Caco-2 (cell line): ENCODE data around the gene KIRREL2. TPM values are rescaled to one million over a fixed set of nuclear protein-coding genes. Genes with fewer than 3 reads are reported as not detected.
A peak's percentile ranks its signal among the peaks of the same experiment; 100 is the strongest.

Source experiments
- BruUV-seq: library from RNA; stranded (reverse); fragments of 400-500 nt; replicated peaks from 2 replicates; lab custom pipeline; 2021; lab: Mats Ljungman, UMichigan
- CTCF ChIA-PET: fragments of 300-600 bp; sonication (Branson Sonifier 250); formaldehyde crosslinking; loops from one replicate; lab custom pipeline; 2022; ENCODE audit warnings: antibody characterized with exemption; lab: Charles Lee
- POLR2A ChIA-PET: fragments of 300-600 bp; sonication (Branson Sonifier 250); formaldehyde crosslinking; loops from one replicate; lab custom pipeline; 2022; ENCODE audit warnings: antibody characterized with exemption; lab: Charles Lee
- DNase-seq, 2 experiments: peaks; one replicate each; pipeline versions ENCODE4 v3.0.0 to v3.0.0-alpha.2; 2020 to 2022
- H3K27me3 ChIP-seq: replicated peaks from 2 replicates; pipeline ENCODE4 v1.6.0; 2011; ENCODE audit warnings: low read length; ENCODE audit not compliant: control insufficient read depth, insufficient read depth
- H3K36me3 ChIP-seq: 2 replicates; pipeline ENCODE4 v1.5.1; 2011; ENCODE audit warnings: low read length; ENCODE audit not compliant: control insufficient read depth, insufficient read depth
- H3K4me1 ChIP-seq: fragments of 250-450 bp; sonication (Bioruptor Pico); 2 replicates; pipeline ENCODE4 v1.5.1; 2020; ENCODE audit warnings: mild to moderate bottlenecking
- H3K4me3 ChIP-seq: 2 replicates; pipeline ENCODE4 v1.5.1; 2011; ENCODE audit warnings: low read depth, mild to moderate bottlenecking, control low read depth, low read length
- H3K9me3 ChIP-seq: fragments of 250-450 bp; sonication (Bioruptor Pico); 2 replicates; pipeline ENCODE4 v1.5.1; 2020; ENCODE audit warnings: mild to moderate bottlenecking, moderate library complexity
- H3K27ac Mint-ChIP-seq: one replicate; pipeline ENCODE4 v1.8.0; 2022; ENCODE audit warnings: mixed read lengths; ENCODE audit not compliant: unreplicated experiment
- H3K27me3 Mint-ChIP-seq: one replicate; pipeline ENCODE4 v1.8.0; 2022; ENCODE audit warnings: mixed read lengths; ENCODE audit not compliant: insufficient read depth, unreplicated experiment
- H3K36me3 Mint-ChIP-seq: one replicate; pipeline ENCODE4 v1.8.0; 2022; ENCODE audit warnings: mild to moderate bottlenecking, mixed read lengths; ENCODE audit not compliant: insufficient read depth, unreplicated experiment
- H3K4me1 Mint-ChIP-seq: one replicate; pipeline ENCODE4 v1.8.0; 2022; ENCODE audit warnings: low read depth, mixed read lengths; ENCODE audit not compliant: unreplicated experiment
- H3K4me3 Mint-ChIP-seq: one replicate; pipeline ENCODE4 v1.8.0; 2022; ENCODE audit warnings: mild to moderate bottlenecking, moderate library complexity, mixed read lengths; ENCODE audit not compliant: unreplicated experiment
- H3K9me3 Mint-ChIP-seq: one replicate; pipeline ENCODE4 v1.8.0; 2022; ENCODE audit warnings: mixed read lengths; ENCODE audit not compliant: unreplicated experiment
- CTCF ChIP-seq, 2 experiments: fragments of 200-600 bp in 1 of 2; IDR thresholded peaks; 1 replicate in 1 of 2; 2 replicates in 1 of 2; pipeline versions ENCODE4 v1.5.1 to v1.8.0; 2011 to 2022; ENCODE audit warnings: antibody characterized with exemption in 1 of 2, control low read depth in 1 of 2, inconsistent platforms in 1 of 2, low read depth in 1 of 2, low read length in 1 of 2, mild to moderate bottlenecking in 1 of 2, moderate library complexity in 1 of 2; ENCODE audit not compliant: insufficient read depth in 1 of 2, severe bottlenecking in 1 of 2, unreplicated experiment in 1 of 2
- intact Hi-C: fragments of 100-400 bp; cut with micrococcal nuclease; formaldehyde crosslinking; loops from one replicate; pipeline ENCODE4 v1.10.0; 2022; ENCODE audit not compliant: unreplicated experiment
- total RNA-seq: library from RNA; stranded (reverse); gene quantifications from 2 replicates; pipeline ENCODE4 v1.2.3, GENCODE V29; 2022

The KIRREL2 gene
- total RNA-seq, 1 experiment from 2014 or later = 0.14 TPM

- ChIA-PET CTCF (no interaction called here), POLR2A (no interaction called here)
- Histone ChIP-seq H3K27me3 (no peaks in the 10 kb centered on the region), H3K4me1 (0 out of 2 replicates have a peak, but pooled peaks cover 7% of the 10 kb centered on the region), H3K9me3 (no peaks in the 10 kb centered on the region), H3K36me3 (no peaks in the 10 kb centered on the region), H3K4me3 (no peak overlapping the region)
- peaks cover 5% of the 10 kb centered on the region for H3K27me3 Mint-ChIP-seq
- no peaks in the 10 kb centered on the region for H3K9me3 Mint-ChIP-seq
- peaks cover 6% of the 10 kb centered on the region for H3K36me3 Mint-ChIP-seq
- H3K4me1 Mint-ChIP-seq = peaks cover 7% of the 10 kb centered on the region
- DNase-seq = no peak
- BruUV-seq = no TSS peak
- no peak overlapping the region for H3K27ac Mint-ChIP-seq
- intact Hi-C loops = no loop called here
- peak overlapping the region; percentile 12 for H3K4me3 Mint-ChIP-seq
- no peak for TF ChIP-seq CTCF (IDR thresholded peaks at IDR 0.05; ENCODE audit: insufficient read depth in 1 of 2, low read depth in 1 of 2, low read length in 1 of 2, severe bottlenecking in 1 of 2, unreplicated experiment in 1 of 2)
Measured at GRCh38 chr19:35905178-35905727, 48.5 kb downstream of the KIRREL2 start.

GRCh38 chr19:35907377-35907745 is 50.6 kb downstream of the KIRREL2 start:
- Histone ChIP-seq H3K9me3 (no peaks in the 10 kb centered on the region), H3K36me3 (no peaks in the 10 kb centered on the region), H3K4me3 (no peak overlapping the region), H3K4me1 (0 out of 2 replicates have a peak, but pooled peaks cover 7% of the 10 kb centered on the region), H3K27me3 (0 out of 2 replicates have a peak, but pooled peaks cover 1% of the 10 kb centered on the region)
- no TSS peak for BruUV-seq
- peaks cover 5% of the 10 kb centered on the region for H3K27me3 Mint-ChIP-seq
- no peaks in the 10 kb centered on the region for H3K36me3 Mint-ChIP-seq
- ChIA-PET CTCF (no interaction called here), POLR2A (no interaction called here)
- TF ChIP-seq CTCF (IDR thresholded peaks at IDR 0.05; ENCODE audit: insufficient read depth in 1 of 2, low read depth in 1 of 2, low read length in 1 of 2, severe bottlenecking in 1 of 2, unreplicated experiment in 1 of 2) = no peak
- peaks cover 7% of the 10 kb centered on the region for H3K4me1 Mint-ChIP-seq
- no peaks in the 10 kb centered on the region for H3K9me3 Mint-ChIP-seq
- H3K4me3 Mint-ChIP-seq = no peak overlapping the region
- DNase-seq = no peak
- H3K27ac Mint-ChIP-seq = no peak overlapping the region
- intact Hi-C loops = no loop called here

- H3K4me1 Mint-ChIP-seq = peaks cover 7% of the 10 kb centered on the region
Measured at GRCh38 chr19:35908010-35908441, 51.3 kb downstream of the KIRREL2 start, which contains the start of gene TYROBP. Gene TYROBP (minus strand): TSS chr19:35908295. CDS start chr19:35908228, 67 bp downstream.

More at GRCh38 chr19:35908010-35908441, 51.3 kb downstream of the KIRREL2 start, which contains the start of gene TYROBP:
- TF ChIP-seq CTCF (IDR thresholded peaks at IDR 0.05; ENCODE audit: insufficient read depth in 1 of 2, low read depth in 1 of 2, low read length in 1 of 2, severe bottlenecking in 1 of 2, unreplicated experiment in 1 of 2) = no peak
- 0 out of 2 replicates have a peak, but pooled peaks cover 1% of the 10 kb centered on the region for H3K27me3 ChIP-seq
- Mint-ChIP-seq H3K4me3 (no peak within 1 kb of the TSS), H3K36me3 (no peaks in the 10 kb centered on the region), H3K27me3 (peaks cover 5% of the 10 kb centered on the region), H3K9me3 (no peaks in the 10 kb centered on the region), H3K27ac (no peak within 1 kb of the TSS)
- DNase-seq = no peak
- BruUV-seq = no TSS peak
- H3K4me3 ChIP-seq = no peak within 1 kb of the TSS
- CTCF ChIA-PET = no interaction called here
- H3K9me3 ChIP-seq = no peaks in the 10 kb centered on the region
- intact Hi-C loops = no loop called here
- POLR2A ChIA-PET = no interaction called here
- no peaks in the 10 kb centered on the region for H3K36me3 ChIP-seq
- H3K4me1 ChIP-seq = 0 out of 2 replicates have a peak, but pooled peaks cover 7% of the 10 kb centered on the region
